Stimulated activated CD8-positive, alpha-beta memory T cell treated with anti-CD3 and anti-CD28 coated beads, Interleukin-4, amount 100 ng/mL, for 24 hours (primary cell): ENCODE results near the gene CLGN.
A peak's percentile ranks its signal among the peaks of the same experiment; 100 is the strongest.

Source experiments
- DNase-seq: peaks from one replicate; pipeline ENCODE4 v3.0.0-alpha.2; 2020; ENCODE audit warnings: low read depth

CLGN gene

DNA sequence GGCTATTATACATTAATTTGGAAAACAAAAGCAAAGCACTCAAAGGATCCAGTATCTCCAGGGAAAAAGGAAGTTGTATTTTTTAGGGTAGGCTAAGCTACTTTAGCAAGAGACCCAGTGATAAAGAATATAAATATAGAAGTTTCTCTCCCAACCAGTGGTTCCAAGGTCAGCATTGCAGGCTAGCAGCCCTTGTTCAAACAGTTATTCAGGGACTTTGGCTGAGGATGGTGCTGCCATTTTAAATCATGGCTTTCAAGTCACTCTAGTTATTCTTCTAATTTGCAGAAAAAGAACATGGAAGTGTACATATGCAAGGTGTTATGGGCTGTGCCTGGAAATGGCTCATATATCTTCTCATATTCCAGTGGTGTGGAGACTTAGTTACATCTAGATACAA lies 44.7 kb downstream of the CLGN start:
- DNase-seq = no peak

DNA sequence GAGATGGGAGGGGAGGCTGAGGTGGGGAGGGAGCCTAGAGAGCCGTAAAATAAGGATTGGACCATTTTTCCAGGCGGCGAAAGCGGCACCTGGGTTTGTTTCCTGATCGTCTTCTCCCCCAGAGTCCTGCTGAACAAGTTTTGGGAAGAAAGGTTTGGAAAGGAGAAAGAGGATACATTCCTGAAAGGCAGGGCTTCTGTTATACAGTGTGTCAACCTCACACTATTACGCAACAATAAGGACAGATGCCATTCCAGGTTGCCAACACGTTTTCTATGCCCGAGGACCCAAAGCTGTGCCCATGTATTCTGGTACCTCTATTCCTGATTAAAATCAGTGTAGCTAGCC lies 53.3 kb downstream of the CLGN start:
- DNase-seq = no peak

DNA sequence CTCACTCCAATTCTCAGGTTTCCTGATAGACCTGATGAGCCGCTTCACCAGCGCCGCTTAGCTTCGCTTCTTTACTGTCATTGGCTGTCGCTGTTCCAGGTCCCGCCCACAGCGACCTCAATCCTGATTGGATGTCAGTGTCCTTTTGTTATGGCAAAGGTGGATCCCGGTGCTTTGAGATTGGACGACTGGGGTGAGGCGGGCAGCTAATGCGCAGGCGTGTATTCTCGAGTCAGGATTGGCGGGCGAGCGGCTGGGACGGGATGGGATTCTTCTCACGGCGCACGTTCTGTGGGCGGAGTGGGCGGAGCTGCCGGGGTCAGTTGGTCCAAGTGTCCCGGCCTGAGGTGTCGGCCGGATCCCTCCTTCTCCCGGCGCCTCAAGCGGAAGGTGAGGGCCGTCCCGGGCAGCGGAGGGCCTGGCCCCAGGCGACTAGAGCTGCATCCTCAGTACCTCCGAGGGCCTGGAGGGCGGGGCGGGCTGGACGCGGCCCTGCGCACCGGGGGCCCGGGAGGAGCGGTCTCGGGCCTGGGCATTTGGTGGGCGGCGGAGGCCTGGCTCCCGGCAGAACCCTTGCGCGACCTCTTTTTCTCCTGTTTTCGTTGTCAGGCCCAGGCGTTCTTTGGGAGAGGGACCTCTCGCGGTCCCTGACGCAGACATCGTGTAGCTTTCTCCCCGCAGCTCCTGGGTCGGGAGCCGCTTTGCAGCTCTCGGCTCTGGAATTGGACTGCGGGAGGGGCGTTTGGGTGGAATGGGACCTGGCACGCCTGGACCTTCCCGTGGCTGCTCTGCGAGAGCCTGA lies 53.9 kb downstream of the CLGN start, which contains the start of gene SCOC:
TSS of gene SCOC (plus strand) at position 319 of the 802 bp plus-strand sequence. CDS start 5,525 bp downstream, outside the sequence.
- peak; percentile 97 for DNase-seq

DNA sequence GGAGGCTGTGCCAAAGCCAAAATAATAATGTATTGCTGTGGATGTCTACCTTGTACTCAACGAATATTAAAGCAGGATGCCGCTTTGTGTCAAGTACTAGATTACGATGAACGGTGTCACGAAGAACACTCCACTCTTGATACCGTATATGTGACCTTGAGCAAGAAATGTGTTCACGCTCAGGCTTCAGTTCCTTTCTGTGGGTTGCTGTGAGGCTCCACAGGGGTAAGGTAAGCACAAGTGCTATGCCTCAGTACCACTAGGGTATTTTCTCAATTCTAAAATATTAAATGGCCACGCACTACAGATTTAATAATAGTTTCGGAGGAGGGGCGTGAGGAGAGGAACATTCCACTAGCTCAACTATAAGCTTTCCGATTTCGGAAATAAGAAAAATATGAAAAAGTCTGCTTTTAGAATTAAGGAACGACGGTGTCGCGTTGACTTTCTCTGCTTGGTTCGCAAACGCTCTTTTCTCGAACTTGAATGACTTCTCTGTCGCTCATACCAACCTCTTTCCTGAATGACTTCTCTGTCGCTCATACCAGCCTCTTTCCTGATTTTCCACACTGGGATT lies 54.6 kb downstream of the CLGN start:
- no peak for DNase-seq

DNA sequence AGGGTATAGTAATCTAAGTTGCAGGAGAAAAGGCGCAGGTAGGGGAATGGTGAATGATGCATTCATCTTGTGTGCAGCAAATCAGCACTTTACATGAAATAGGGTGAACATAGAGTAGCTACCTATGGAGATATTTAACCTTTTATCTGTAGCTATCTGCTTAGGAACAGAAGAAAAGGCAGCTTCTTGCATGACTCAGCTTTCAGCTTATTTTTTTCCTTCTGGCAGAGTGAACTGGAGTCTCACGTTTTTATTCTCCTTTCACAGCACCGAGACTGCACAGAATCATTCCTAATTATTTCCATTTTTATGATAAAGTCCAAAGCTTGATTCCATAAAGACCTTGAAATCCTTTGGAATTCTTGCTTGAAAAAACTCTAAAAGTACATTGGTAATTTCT lies 58.8 kb downstream of the CLGN start:
- no peak for DNase-seq

DNA sequence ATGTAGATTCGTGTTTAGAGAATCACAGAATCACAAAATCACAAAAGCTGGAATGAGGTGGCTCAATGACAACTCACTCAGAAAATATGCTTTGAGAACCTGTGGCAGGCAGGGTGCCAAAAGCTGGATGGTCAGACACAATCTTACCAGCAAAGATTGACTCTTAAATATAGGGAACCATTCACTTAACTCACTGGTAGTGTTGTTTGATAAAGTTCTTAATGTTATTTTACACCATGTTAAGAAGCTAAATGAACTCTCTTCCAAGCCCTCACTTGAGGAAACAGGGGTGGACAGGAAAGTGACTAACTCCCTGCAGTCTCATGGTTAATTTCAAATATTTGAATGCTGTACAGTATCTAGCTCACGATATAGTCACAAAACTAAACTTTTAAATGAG lies 59.7 kb downstream of the CLGN start:
- no peak for DNase-seq

DNA sequence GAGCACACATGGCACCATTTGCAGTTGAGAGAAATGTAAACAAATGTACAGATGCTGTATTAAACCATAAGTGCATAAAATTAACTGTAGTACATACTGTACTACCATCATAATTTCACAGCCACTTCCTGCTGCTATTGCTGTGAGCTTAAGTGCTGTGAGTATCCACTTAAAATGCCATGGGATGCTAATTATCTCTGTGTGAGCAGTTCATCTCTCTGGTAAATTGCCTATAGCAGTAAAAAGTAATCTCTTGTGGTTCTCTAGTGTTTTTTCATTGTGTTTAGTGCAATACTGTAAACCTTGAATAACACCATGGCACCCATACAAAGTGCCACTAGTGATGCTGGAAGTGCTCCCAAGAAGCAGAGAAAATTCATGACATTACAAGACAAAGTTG lies 63.9 kb downstream of the CLGN start:
- DNase-seq = no peak

DNA sequence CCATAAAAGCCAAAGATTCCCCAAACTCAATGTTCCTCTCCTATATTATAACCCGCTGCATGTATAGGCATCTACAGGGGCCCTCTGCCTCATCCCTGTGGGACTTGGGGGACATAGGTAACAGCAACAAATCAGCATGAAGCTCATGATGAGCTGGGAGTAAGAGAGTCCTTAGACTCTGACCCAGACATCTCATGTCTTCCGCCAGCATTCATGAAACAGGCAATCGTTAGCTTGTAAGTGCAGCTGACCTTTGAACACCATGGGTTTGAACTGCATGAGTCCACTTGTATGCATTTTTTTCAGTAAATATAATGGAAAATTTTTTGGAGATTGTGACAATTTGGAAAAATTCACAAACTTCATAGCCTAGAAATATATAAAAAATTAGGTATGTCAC lies 64.4 kb downstream of the CLGN start:
- DNase-seq = no peak

DNA sequence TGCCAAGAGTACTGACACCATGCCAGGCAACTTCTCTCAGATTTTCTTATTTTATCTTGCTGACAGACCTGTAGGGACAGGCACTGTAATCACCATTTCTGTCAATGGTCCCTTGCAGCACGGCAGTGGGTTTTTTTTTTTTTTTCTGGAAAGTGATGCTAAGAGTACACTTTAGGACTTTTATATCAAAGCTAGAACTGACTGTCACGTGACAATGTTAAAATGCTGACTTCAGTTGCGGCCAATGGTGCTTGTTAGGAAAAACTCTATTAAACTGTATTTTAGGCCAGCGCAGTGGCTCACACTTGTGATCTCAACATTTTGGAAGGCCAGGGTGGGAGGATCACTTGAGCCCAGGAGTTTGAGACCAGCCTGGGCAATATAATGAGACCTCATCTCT lies 66.3 kb downstream of the CLGN start:
- DNase-seq = no peak

DNA sequence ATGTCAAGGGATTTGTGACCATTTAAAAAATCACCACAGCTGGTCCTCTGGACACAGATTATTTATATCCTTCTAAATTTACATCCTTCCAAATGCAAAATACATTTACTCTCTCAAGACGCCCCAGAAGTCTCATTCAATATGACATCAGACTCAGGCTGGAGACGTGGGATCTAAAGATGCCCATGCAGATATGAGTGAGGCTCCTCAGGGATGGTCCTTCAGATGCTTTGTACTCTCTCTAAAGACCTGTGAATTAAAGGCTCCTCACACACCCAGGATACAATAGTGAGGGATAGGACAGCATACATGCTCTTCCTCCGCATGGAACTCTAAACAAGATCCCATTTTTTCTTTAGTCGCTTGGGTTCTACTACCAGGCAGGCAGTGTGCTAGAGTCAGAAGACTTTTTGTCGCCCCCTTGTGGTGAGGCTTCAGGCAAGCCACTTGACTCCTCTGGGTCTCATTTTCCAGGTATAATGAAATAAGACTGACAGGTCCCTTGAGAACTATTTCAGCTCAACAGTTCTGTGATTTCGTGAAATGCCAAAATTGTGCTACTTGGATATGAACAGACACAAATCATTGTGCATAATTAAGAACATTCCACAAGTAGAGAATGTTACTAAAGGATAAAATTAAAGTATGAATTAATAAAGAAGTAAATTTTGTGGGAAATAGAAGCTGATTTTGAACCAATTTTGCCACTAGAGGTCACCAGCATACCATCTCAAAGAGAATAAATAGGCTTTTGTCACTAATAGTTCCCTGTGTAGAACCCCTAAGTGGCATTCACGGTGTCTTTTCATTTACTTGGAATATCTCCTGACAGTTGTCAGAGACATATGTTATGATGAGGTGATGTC lies 67.7 kb downstream of the CLGN start:
- DNase-seq = peak; percentile 65

DNA sequence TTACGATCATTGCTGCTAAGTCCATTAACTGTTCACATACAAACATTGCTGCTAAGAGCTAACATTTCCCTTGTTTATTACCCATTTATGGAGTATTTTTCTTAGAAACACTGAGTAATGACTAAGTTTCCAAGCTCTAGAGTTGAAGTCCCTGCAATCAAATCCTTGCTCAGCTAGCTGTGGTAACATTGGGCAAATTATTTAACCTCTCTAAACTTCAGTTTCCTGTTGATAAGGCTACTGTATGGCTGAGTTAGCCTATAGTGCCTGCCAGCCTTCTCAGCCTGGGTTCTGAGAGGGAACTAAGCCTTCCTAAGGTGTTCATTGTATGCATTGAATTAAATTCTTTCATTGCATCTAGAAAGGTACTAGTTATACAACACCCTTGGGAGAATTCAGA lies 69.2 kb downstream of the CLGN start:
- DNase-seq = no peak

DNA sequence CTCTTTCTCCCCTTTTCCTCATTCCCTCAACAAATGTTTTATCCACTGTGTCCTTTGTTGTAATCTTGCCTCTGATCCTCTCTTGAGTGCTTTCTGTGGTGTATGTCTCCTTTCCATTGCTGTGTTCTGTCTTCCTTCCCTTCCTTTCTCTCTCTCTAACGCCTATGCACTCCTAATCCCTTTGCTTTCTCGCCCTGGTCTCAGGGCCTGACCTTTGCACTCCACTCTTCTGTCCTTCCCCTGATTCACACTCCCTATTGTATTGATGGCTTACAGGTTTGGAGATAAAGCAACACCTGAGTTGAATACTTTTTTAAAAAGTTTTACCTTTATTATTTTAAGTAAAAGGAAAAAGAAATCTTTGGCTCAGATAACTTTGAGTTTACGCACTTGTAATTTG lies 69.6 kb downstream of the CLGN start:
- no peak for DNase-seq

DNA sequence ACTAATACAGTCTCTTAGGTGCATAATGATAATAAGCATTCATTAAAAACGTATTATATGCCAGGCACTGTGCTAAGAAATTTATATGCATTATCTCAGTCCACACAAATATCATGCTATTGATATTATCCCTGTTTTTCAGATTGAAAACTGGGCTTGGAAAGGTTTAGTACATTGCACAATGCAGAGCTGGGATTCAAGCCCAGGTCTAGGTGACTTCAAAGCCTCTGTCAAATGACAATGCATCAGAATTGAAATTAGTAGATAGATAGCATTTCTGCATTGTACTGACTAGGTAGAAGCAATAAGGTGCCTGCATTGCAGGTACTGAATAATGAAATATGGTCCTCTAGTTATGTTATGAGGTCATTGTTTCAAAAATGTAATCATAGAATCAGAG lies 72.2 kb downstream of the CLGN start:
- no peak for DNase-seq

DNA sequence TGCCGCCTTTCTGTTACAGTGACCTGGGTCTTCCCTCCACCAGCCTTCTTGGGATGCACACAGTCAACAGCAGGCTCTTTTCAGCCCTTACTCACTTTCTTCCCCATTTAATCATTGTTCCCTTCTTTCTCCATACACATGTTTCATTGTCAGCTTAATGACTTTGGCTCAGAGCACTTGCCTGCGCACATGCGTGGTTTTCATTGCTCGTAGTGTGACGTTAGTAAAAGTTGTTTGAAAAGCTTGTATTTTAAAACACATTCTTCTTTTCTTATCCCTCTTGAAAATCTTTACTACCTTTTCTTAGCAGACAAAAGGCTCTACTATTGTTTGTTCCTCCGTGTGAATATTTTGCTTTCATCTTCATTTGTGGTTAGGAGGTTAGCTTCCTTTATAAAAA lies 73.7 kb downstream of the CLGN start:
- DNase-seq = no peak

DNA sequence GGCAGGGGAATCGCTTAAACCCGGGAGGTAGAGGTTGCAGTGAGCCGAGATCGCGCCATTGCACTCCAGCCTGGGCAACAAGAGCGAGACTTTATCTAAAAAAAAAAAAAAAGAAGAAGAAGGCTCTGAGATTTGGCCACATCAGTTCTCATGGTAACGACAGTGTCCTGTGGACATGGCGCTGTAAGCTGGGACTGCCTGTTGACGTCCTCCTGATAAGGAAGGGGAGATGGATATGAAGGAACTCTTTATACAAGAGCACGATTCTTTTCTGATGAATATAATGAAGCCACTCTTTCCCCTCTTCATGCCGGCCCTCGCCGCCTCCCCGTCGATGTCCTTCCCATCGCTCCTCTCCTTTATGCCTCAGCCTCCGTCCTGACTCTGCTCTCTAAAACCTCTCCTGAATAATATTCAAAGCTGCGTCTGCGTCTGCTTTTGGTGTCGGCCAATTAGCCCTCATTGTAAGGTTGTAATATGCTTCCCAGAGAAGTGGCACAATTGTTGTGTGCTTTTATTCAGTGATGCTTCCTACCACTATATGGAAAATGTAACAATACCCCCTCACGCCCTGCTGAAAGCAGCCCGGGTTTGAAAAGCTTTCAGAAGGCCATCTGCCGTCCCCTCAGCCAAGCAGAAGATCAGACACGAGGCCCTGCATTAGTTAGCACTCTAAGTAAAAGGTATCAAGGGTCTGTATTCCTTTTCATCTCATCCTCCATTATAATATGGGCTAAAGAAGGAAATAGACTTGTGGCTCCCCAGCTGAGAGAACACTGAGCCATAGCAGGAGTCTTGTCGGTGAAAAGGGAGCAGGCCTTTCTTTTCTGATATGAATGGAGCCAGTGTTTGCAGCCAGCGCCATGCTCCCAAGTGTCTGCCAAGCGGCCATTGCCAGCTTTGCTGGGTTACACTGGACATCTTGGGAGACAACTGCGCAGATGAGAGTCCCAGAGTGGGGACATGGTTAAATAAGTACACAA lies 76.1 kb downstream of the CLGN start:
- no peak for DNase-seq

DNA sequence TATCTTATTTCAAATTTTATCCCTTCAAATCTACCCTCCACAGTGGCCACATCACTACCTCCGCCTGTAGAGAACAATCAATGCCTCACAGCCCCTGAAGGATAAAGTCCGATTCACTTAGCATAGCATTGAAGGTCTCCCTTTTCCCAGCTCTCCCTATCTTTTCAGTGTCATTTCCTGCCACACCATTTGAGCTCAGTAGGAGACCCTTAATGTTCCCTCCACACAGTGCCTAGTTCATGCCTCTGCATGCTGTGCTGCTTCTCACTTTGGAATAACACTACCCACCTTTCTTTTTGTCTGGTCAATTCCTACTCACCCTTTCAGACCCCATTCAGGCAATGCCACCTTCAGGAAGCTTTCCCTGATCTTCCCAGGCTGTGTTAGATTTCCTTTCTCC lies 77.6 kb downstream of the CLGN start:
- no peak for DNase-seq

DNA sequence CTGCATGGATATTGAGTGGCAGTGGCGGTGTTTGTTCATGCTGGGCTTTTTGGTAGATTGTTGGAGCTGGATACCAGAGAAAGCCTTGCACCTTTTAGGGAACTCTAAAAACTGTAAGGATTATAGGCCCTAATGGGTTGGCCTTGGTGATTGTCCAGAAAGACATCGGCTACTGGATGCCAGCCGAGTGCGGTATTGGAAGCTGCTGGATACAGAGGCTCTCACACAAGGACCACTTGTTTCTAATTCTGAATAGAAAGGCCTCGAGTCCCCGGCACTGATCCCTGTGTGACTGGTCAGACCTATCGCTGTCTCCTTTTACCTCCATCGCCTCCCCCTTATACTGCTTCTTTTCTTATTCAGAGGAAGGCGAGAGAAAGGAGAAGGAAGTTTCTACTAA lies 81.3 kb downstream of the CLGN start:
- no peak for DNase-seq

DNA sequence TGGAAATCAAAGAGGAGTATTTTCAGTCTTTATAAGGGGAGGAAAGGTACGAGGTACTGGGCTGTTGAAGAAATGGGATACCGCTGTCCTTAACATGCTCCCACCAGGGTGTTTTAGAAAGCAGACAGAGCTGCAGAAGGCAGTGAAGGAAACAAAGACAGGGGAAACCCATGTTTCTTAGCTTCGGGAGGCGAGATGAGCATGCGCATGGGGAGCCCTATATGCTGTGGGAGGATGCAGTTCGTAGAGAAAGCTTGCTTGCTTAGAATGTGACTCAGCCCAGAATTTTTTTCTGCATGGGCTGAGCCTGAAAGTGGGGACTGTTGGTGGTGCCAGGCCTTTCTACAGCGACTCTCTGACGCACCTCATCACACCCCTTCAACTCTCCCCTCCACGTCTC lies 82.8 kb downstream of the CLGN start:
- no peak for DNase-seq

DNA sequence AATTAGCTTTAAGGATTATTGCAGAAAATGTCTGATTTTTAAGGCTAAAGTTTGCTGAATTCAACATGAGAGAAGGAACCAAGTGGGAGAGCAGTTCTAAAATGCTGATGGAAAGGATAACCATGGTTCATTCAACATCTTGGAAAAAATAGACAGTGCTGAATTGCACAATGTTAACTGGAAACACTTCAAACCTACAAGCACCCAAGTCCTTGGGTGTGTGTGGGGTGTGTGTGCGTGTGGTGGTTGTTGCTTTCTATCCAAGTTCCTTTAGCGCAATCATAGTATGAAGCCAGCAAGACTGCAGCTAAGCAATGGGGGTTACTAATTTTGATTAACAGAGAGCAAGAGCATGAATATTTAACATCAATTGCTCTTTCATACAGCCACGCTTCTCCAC lies 83.3 kb downstream of the CLGN start:
- DNase-seq = no peak

DNA sequence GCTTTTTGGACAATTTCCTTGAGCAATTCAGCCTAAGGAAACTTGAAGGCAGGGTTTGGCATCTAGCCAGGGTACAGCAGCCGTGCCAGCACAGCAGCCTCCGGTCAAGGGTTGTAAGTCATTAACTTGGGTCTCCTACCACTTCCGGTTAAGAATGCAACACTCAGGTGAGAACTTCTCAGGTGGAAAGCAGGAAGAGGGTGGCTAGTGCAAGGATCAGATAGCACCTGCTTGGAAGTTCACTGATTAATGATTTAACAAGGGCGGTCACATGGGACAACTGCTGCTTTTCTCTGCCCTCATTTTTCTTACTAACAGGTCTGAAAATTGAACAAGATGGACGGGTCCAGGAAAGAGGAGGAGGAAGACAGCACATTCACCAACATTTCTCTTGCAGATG lies 84.1 kb downstream of the CLGN start:
- no peak for DNase-seq

DNA sequence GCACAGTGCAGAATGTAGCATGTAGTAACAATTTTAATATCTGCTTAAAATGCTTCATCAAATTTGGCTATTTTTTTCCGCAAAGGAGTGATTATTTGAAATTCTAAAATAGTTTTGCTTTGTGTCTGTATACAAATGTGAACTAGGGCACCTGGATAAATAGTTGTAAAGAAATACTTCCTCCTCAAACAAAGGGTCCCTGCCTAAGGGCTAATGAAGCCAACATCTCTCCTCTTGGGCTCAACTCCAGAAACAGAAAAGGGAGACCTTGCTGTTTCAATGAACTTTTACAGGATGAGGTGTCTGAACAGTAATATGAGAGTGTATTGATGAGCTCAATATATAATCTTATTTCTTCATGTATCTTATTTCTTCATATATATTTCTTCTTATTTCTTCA lies 84.8 kb downstream of the CLGN start:
- DNase-seq = no peak
